Measurements from ENCODE around the gene SLC9B1.
"Not testable (repeated sequence)": the region's sequence is repeated elsewhere in the genome, so short reads cannot be mapped to it uniquely, and the experiment has no call there.

Gene SLC9B1

DNA sequence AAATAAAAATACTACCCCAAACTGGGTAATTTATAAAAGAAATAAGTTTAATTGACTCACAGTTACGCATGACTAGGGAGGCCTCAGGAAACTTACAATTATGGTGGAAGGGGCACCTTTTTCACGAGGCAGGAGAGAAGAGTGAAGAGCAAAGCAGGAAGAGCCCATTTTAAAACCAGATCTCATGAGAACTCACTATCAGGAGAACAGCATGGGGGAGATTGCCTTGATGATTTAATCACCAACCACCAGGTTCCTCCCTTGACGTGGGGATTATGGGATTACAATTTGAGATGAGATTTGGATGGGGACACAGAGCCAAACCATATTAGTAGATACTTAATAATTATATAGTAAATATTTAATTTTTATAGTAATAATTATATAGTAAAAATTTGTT lies 140.6 kb downstream of the SLC9B1 start:
- peaks cover 27% of the 10 kb centered on the region for H3K4me1 Mint-ChIP-seq (ENCODE audit: low read depth)
- H3K27ac Mint-ChIP-seq: no peak overlapping the region
- H3K4me3 Mint-ChIP-seq: no peak overlapping the region
- H3K27me3 Mint-ChIP-seq (ENCODE audit: low read depth): no peaks in the 10 kb centered on the region
- peaks cover 27% of the 10 kb centered on the region for H3K9me3 Mint-ChIP-seq
- H3K36me3 Mint-ChIP-seq (ENCODE audit: low read depth): peaks cover 60% of the 10 kb centered on the region
- DNase-seq (ENCODE audit: low spot score): no peak

- DNase-seq (ENCODE audit: low spot score); H3K27ac Mint-ChIP-seq; H3K27me3 Mint-ChIP-seq (ENCODE audit: low read depth); H3K4me3 Mint-ChIP-seq: not testable (repeated sequence)
- H3K36me3 Mint-ChIP-seq (ENCODE audit: low read depth): peaks cover 64% of the 10 kb centered on the region
- H3K4me1 Mint-ChIP-seq (ENCODE audit: low read depth): peaks cover 25% of the 10 kb centered on the region
- H3K9me3 Mint-ChIP-seq: peaks cover 27% of the 10 kb centered on the region
Measured at GRCh38 chr4:102878349-102878748, 141.2 kb downstream of the SLC9B1 start.

DNA sequence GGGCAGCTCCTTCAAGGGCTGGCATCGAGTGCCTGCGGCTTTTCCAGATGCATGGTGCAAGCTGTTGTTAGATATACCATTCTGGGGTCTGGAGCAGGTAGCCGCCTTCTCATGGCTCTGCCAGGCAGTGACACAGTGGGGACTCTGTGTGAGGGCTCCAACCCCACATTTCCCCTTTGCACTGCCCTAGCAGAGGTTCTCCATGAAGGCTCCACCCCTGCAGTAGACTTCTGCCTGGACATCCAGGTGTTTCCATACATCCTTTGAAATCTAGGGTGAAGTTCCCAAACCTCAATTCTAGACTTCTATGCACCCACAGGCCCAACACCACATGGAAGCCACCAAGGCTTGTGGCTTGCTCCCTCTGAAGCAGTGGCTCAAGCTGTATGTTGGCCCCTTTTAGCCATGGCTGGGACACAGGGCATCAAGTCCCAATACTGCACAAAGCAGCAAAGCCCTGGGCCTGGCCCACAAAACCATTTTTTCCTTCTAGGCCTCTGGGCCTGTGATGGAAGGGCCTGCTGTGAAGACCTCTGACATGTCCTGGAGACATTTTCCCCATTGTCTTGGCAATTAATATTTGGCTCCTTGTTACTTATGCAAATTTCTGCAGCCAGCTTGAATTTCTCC lies 141.9 kb downstream of the SLC9B1 start:
- not testable (repeated sequence) for H3K4me3 Mint-ChIP-seq; DNase-seq (ENCODE audit: low spot score); H3K27ac Mint-ChIP-seq; H3K27me3 Mint-ChIP-seq (ENCODE audit: low read depth)
- peaks cover 28% of the 10 kb centered on the region for H3K4me1 Mint-ChIP-seq (ENCODE audit: low read depth)
- peaks cover 27% of the 10 kb centered on the region for H3K9me3 Mint-ChIP-seq
- peaks cover 66% of the 10 kb centered on the region for H3K36me3 Mint-ChIP-seq (ENCODE audit: low read depth)

GRCh38 chr4:102871772-102872171 lies 147.7 kb downstream of the SLC9B1 start:
- Mint-ChIP-seq H3K9me3 (peaks cover 17% of the 10 kb centered on the region), H3K4me1 (ENCODE audit: low read depth) (peaks cover 46% of the 10 kb centered on the region), H3K27me3 (ENCODE audit: low read depth) (no peaks in the 10 kb centered on the region), H3K36me3 (ENCODE audit: low read depth) (peaks cover 58% of the 10 kb centered on the region), H3K27ac (peak overlapping the region; percentile 19), H3K4me3 (peak overlapping the region; percentile 28)
- DNase-seq (ENCODE audit: low spot score): no peak

DNA sequence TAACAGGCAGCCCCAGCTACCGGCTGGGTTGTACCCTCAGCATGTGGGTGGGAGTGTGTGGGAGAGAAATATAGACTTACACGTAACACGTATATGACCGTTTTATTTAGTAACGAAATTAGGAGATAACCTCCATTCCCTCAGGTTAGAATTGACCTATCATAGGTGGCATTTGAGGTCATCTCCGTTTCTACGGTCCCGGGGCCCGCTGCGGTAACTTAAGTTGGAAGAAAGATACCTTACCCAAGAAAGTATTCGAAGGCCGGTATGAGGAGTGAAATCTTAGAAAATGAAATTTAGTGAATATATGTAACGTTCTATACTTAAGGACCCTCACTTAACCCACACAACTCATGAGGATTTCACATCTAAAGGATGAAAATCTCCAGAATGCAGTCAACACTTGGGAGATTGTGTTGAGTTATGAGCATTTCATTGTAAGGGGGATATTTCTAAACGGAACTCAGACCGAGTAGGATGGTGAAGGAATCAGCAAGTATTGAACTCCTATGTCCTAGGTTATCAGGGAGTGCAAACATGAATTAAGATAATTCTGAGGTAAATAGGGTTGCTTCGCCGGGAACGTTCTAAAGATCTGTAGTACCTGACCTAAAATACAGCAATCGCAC lies 149.8 kb downstream of the SLC9B1 start:
- H3K27me3 Mint-ChIP-seq (ENCODE audit: low read depth): no peaks in the 10 kb centered on the region
- H3K27ac Mint-ChIP-seq: peak overlapping the region; percentile 99
- H3K4me1 Mint-ChIP-seq (ENCODE audit: low read depth): peaks cover 62% of the 10 kb centered on the region
- no peak for DNase-seq (ENCODE audit: low spot score)
- H3K36me3 Mint-ChIP-seq (ENCODE audit: low read depth): peaks cover 37% of the 10 kb centered on the region
- H3K4me3 Mint-ChIP-seq: peak overlapping the region; percentile 95
- H3K9me3 Mint-ChIP-seq: peaks cover 4% of the 10 kb centered on the region

GRCh38 chr4:102868781-102869568 lies 150.5 kb downstream of the SLC9B1 start, which contains the start of gene CISD2:
CISD2 (plus strand) TSS chr4:102868992; CDS start chr4:102869085, 93 bp downstream.
- peaks cover 33% of the 10 kb centered on the region for H3K36me3 Mint-ChIP-seq (ENCODE audit: low read depth)
- H3K27ac Mint-ChIP-seq: peak within 1 kb of the TSS; percentile 99
- peaks cover 8% of the 10 kb centered on the region for H3K9me3 Mint-ChIP-seq
- H3K4me1 Mint-ChIP-seq (ENCODE audit: low read depth): peaks cover 65% of the 10 kb centered on the region
- H3K27me3 Mint-ChIP-seq (ENCODE audit: low read depth): no peaks in the 10 kb centered on the region
- peak within 1 kb of the TSS; percentile 95 for H3K4me3 Mint-ChIP-seq
- DNase-seq (ENCODE audit: low spot score): peak; percentile 95

- peaks cover 65% of the 10 kb centered on the region for H3K4me1 Mint-ChIP-seq (ENCODE audit: low read depth)
- peaks cover 33% of the 10 kb centered on the region for H3K36me3 Mint-ChIP-seq (ENCODE audit: low read depth)
- H3K4me3 Mint-ChIP-seq: peak overlapping the region; percentile 92
- H3K9me3 Mint-ChIP-seq: peaks cover 10% of the 10 kb centered on the region
- DNase-seq (ENCODE audit: low spot score): no peak
- H3K27me3 Mint-ChIP-seq (ENCODE audit: low read depth): no peaks in the 10 kb centered on the region
- peak overlapping the region; percentile 99 for H3K27ac Mint-ChIP-seq
Measured at GRCh38 chr4:102868153-102868780, 151.2 kb downstream of the SLC9B1 start.

- Mint-ChIP-seq H3K27ac (peak overlapping the region; percentile 99), H3K4me1 (ENCODE audit: low read depth) (peaks cover 59% of the 10 kb centered on the region), H3K9me3 (peaks cover 13% of the 10 kb centered on the region), H3K4me3 (peak overlapping the region; percentile 92), H3K27me3 (ENCODE audit: low read depth) (no peaks in the 10 kb centered on the region), H3K36me3 (ENCODE audit: low read depth) (peaks cover 34% of the 10 kb centered on the region)
- DNase-seq (ENCODE audit: low spot score): no peak
Measured at GRCh38 chr4:102867278-102868152, 152.0 kb downstream of the SLC9B1 start.

- Mint-ChIP-seq H3K27ac (peak overlapping the region; percentile 75), H3K9me3 (peaks cover 25% of the 10 kb centered on the region), H3K36me3 (ENCODE audit: low read depth) (peaks cover 39% of the 10 kb centered on the region), H3K4me3 (peak overlapping the region; percentile 58), H3K4me1 (ENCODE audit: low read depth) (peaks cover 46% of the 10 kb centered on the region)
- not testable (repeated sequence) for H3K27me3 Mint-ChIP-seq (ENCODE audit: low read depth); DNase-seq (ENCODE audit: low spot score)
Measured at GRCh38 chr4:102865327-102865726, 154.2 kb downstream of the SLC9B1 start.

DNA sequence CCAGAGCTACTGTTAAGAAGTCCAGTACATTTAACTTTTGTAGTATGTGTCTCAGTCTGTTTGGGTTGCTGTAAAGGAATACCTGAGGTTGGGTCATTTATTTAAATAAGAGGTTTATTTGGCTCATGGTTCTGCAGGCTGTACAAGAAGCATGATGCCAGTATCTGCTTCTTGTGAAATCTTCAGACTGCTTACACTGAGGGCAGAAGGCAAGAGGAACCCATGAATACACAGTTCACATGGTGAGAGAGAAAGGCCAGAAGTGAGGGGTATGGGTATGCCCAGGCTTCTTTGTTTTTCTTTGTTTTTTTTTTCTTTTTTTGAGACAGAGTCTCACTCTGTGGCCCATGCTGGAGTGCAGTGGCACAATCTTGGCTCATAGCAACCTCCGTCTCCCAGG lies 156.8 kb downstream of the SLC9B1 start:
- H3K27ac Mint-ChIP-seq: no peak overlapping the region
- no peak overlapping the region for H3K4me3 Mint-ChIP-seq
- peaks cover 42% of the 10 kb centered on the region for H3K9me3 Mint-ChIP-seq
- no peaks in the 10 kb centered on the region for H3K27me3 Mint-ChIP-seq (ENCODE audit: low read depth)
- H3K36me3 Mint-ChIP-seq (ENCODE audit: low read depth): peaks cover 52% of the 10 kb centered on the region
- H3K4me1 Mint-ChIP-seq (ENCODE audit: low read depth): peaks cover 40% of the 10 kb centered on the region
- DNase-seq (ENCODE audit: low spot score): no peak

GRCh38 chr4:102862016-102862415 lies 157.5 kb downstream of the SLC9B1 start:
- Mint-ChIP-seq H3K36me3 (ENCODE audit: low read depth) (peaks cover 52% of the 10 kb centered on the region), H3K4me1 (ENCODE audit: low read depth) (peaks cover 32% of the 10 kb centered on the region), H3K4me3 (no peak overlapping the region), H3K9me3 (peaks cover 46% of the 10 kb centered on the region), H3K27ac (no peak overlapping the region), H3K27me3 (ENCODE audit: low read depth) (no peaks in the 10 kb centered on the region)
- DNase-seq (ENCODE audit: low spot score): no peak

GRCh38 chr4:102860611-102861324 lies 158.7 kb downstream of the SLC9B1 start:
- Mint-ChIP-seq H3K9me3 (peaks cover 50% of the 10 kb centered on the region), H3K27ac (no peak overlapping the region), H3K4me1 (ENCODE audit: low read depth) (peaks cover 21% of the 10 kb centered on the region), H3K4me3 (no peak overlapping the region), H3K36me3 (ENCODE audit: low read depth) (peaks cover 53% of the 10 kb centered on the region), H3K27me3 (ENCODE audit: low read depth) (no peaks in the 10 kb centered on the region)
- no peak for DNase-seq (ENCODE audit: low spot score)

Measured in T-helper 2 cell treated with Interferon-gamma antibody and Interleukin-4, amounts not matched to agents 5 μg/mL and 100 μg/mL, for 36 hours (primary cell).